ENCODE data around the gene SZRD1. TPM values are rescaled to one million over a fixed set of nuclear protein-coding genes. Genes with fewer than 3 reads are reported as not detected.

SZRD1 gene
- total RNA-seq, 1 experiment from 2014 or later: 175 TPM

GRCh38 chr1:16447641-16448040 lies 80.6 kb downstream of the SZRD1 start:
- POLR2A ChIA-PET: no interaction called here

More at GRCh38 chr1:16447641-16448040, 80.6 kb downstream of the SZRD1 start:
- no peak for DNase-seq (ENCODE audit: low read depth, low spot score)
- Histone ChIP-seq H3K9me3 (ENCODE audit: control insufficient read depth, insufficient read depth, low read depth, low read length) (no peaks in the 10 kb centered on the region), H3K27ac (ENCODE audit: low read length) (no peak overlapping the region), H3K4me3 (ENCODE audit: low read depth in 2 of 2, low read length in 2 of 2) (no peak overlapping the region), H3K36me3 (ENCODE audit: control insufficient read depth, insufficient read depth, low read length) (peaks cover 16% of the 10 kb centered on the region), H3K4me1 (ENCODE audit: control insufficient read depth, insufficient read depth, low read length) (no peaks in the 10 kb centered on the region), H3K27me3 (ENCODE audit: control insufficient read depth, insufficient read depth, low read length) (no peaks in the 10 kb centered on the region)
- intact Hi-C loops (cut with micrococcal nuclease; ENCODE audit: unreplicated experiment) (no loop called here), in situ Hi-C loops (cut with HindIII; ENCODE audit: low pct_unique_long_range_greater_than_20kb, low sequenced_read_pairs) (no loop called here)
- no peak for TF ChIP-seq REST (IDR thresholded peaks at IDR 0.05; ENCODE audit: insufficient read depth in 1 of 2, low read depth in 2 of 2, low read length in 1 of 2)
- no peak for TF ChIP-seq POLR2AphosphoS5 (IDR thresholded peaks at IDR 0.05; ENCODE audit: low read depth, low read length)
- TF ChIP-seq TCF7L2 (IDR thresholded peaks at IDR 0.05; ENCODE audit: low read depth, low read length): no peak
- TF ChIP-seq SIN3A (IDR thresholded peaks at IDR 0.05; ENCODE audit: borderline replicate concordance, insufficient read depth, low read depth, low read length): no peak
- TF ChIP-seq CTCF (IDR thresholded peaks at IDR 0.05): no peak
- no peak for ATAC-seq
- CTCF ChIA-PET: no interaction called here
- BruUV-seq (replicated peaks): no TSS peak

Other genes starting within 250 kb of the SZRD1 start
- gene EPHA2, start 211.2 kb upstream of the SZRD1 start, total RNA-seq (2021; ENCODE audit: unreplicated experiment): 263 TPM
- 21.6 TPM for gene ARHGEF19, start 154.6 kb upstream of the SZRD1 start, total RNA-seq (2021; ENCODE audit: unreplicated experiment)
- 17.8 TPM for gene CPLANE2, start 130.1 kb upstream of the SZRD1 start, total RNA-seq (2021; ENCODE audit: unreplicated experiment)
- 25.7 TPM for gene FBXO42, start 14.8 kb upstream of the SZRD1 start, total RNA-seq (2021; ENCODE audit: unreplicated experiment)
- gene SPATA21, start 70.2 kb downstream of the SZRD1 start, total RNA-seq (2021; ENCODE audit: unreplicated experiment): not detected
- 56.8 TPM for gene NECAP2, start 73.5 kb downstream of the SZRD1 start, total RNA-seq (2021; ENCODE audit: unreplicated experiment)
- gene RNU1-1, start 147.0 kb downstream of the SZRD1 start, total RNA-seq (2021; ENCODE audit: unreplicated experiment): 1,290 TPM
- 73.2 TPM for gene NBPF1, start 246.3 kb downstream of the SZRD1 start, total RNA-seq (2021; ENCODE audit: unreplicated experiment)

All from Panc1 (cell line).